H1 (cell line): ENCODE data around the gene SERPINB6.

Experiments used
- CTCF ChIP-seq, 3 experiments: IDR thresholded peaks; 1 replicate in 2 of 3; 2 replicates in 1 of 3; pipeline versions ENCODE4 v1.5.1 to v1.6.1; 2011; ENCODE audit warnings: low read length in 3 of 3, mild to moderate bottlenecking in 3 of 3, inconsistent platforms in 2 of 3, low read depth in 1 of 3, moderate library complexity in 1 of 3; ENCODE audit not compliant: insufficient read depth in 1 of 3; ENCODE audit errors: control extremely low read depth in 1 of 3
- GABPA ChIP-seq: IDR thresholded peaks from 2 replicates; pipeline ENCODE4 v1.6.1; 2011; ENCODE audit warnings: mild to moderate bottlenecking, low read length, moderate library complexity, borderline replicate concordance; ENCODE audit not compliant: insufficient read depth
- POLR2A ChIP-seq, 2 experiments: IDR thresholded peaks; 1 replicate in 1 of 2; 2 replicates in 1 of 2; pipeline ENCODE4 v1.6.1; 2011; ENCODE audit warnings: low read depth in 2 of 2, low read length in 2 of 2, mild to moderate bottlenecking in 2 of 2; ENCODE audit errors: control extremely low read depth in 1 of 2
- POLR2AphosphoS5 ChIP-seq: IDR thresholded peaks from 2 replicates; pipeline ENCODE4 v1.6.1; 2011; ENCODE audit warnings: low read depth, low read length
- RAD21 ChIP-seq, 2 experiments: IDR thresholded peaks in 1 of 2; conservative IDR thresholded peaks in 1 of 2; 2 replicates each; pipeline ENCODE4 v1.6.1; 2011; ENCODE audit warnings: low read depth in 2 of 2, low read length in 2 of 2, improper control_type of control experiment in 1 of 2, inconsistent platforms in 1 of 2, mild to moderate bottlenecking in 1 of 2, moderate library complexity in 1 of 2
- RBBP5 ChIP-seq: IDR thresholded peaks from 2 replicates; pipeline ENCODE4 v1.7.1; 2012; ENCODE audit warnings: low read depth, mild to moderate bottlenecking, inconsistent platforms, low read length, moderate library complexity, borderline replicate concordance
- SRF ChIP-seq: IDR thresholded peaks from 2 replicates; pipeline ENCODE4 v1.6.1; 2011; ENCODE audit warnings: mild to moderate bottlenecking, low read depth, low read length, moderate library complexity
- SUZ12 ChIP-seq: fragments of 200-600 bp; sonication (generic); IDR thresholded peaks from 2 replicates; pipeline ENCODE4 v1.6.1; 2012; ENCODE audit warnings: mild to moderate bottlenecking, inconsistent platforms, low read length, moderate library complexity, mixed read lengths
- TAF1 ChIP-seq: IDR thresholded peaks from 2 replicates; pipeline ENCODE4 v1.6.1; 2011; ENCODE audit warnings: mild to moderate bottlenecking, low read depth, low read length
- YY1 ChIP-seq: IDR thresholded peaks from 2 replicates; pipeline ENCODE4 v1.6.1; 2011; ENCODE audit warnings: low read depth, mild to moderate bottlenecking, low read length
- ZNF274 ChIP-seq: IDR thresholded peaks from 2 replicates; pipeline ENCODE4 v1.7.0; 2012; ENCODE audit warnings: low read length, borderline replicate concordance; ENCODE audit errors: extremely low read depth

- TF ChIP-seq CTCF (IDR thresholded peaks at IDR 0.05; ENCODE audit: control extremely low read depth in 1 of 3, insufficient read depth in 1 of 3, low read depth in 1 of 3, low read length in 3 of 3) (no peak), RAD21 (IDR thresholded peaks at IDR 0.05 in 1 of 2, conservative IDR thresholded peaks at IDR 0.05 in 1 of 2; ENCODE audit: low read depth in 2 of 2, low read length in 2 of 2) (no peak), SRF (no peak), YY1 (no peak), TAF1 (no peak), RBBP5 (no peak), GABPA (no peak), ZNF274 (no peak), POLR2A (IDR thresholded peaks at IDR 0.05; ENCODE audit: control extremely low read depth in 1 of 2, low read depth in 2 of 2, low read length in 2 of 2) (no peak), POLR2AphosphoS5 (no peak), SUZ12 (no peak)
These were observed 57.6 kb downstream of the SERPINB6 start for GRCh38 chr6:2913621-2914317.
